ENCODE measurements around the gene VSNL1.
"Not testable (repeated sequence)": the region's sequence is repeated elsewhere in the genome, so short reads cannot be mapped to it uniquely, and the experiment has no call there.

Gene VSNL1

GRCh38 chr2:17543131-17543660 lies 2.7 kb downstream of the VSNL1 start:
- no peak for DNase-seq

GRCh38 chr2:17543848-17544247 lies 3.4 kb downstream of the VSNL1 start:
- DNase-seq, result peak; percentile 16

GRCh38 chr2:17544256-17544655 lies 3.8 kb downstream of the VSNL1 start:
- DNase-seq, result peak; percentile 10

GRCh38 chr2:17545680-17546613 lies 5.5 kb downstream of the VSNL1 start:
- no peak for DNase-seq

GRCh38 chr2:17547237-17547636 lies 6.7 kb downstream of the VSNL1 start:
- DNase-seq, result no peak

- DNase-seq, result no peak
These were observed 7.2 kb downstream of the VSNL1 start for GRCh38 chr2:17547737-17548136.

GRCh38 chr2:17550907-17551306 lies 10.4 kb downstream of the VSNL1 start:
- no peak for DNase-seq

- DNase-seq, result no peak
These were observed 14.7 kb downstream of the VSNL1 start for GRCh38 chr2:17555150-17555549.

GRCh38 chr2:17557596-17557995 lies 17.1 kb downstream of the VSNL1 start:
- DNase-seq, result peak; percentile 15

- peak; percentile 45 for DNase-seq
These were observed 17.6 kb downstream of the VSNL1 start for GRCh38 chr2:17558053-17558452.

- no peak for DNase-seq
These were observed 18.4 kb downstream of the VSNL1 start for GRCh38 chr2:17558878-17559277.

- DNase-seq, result not testable (repeated sequence)
These were observed 25.2 kb downstream of the VSNL1 start for GRCh38 chr2:17565726-17566125.

- DNase-seq, result no peak
These were observed 31.2 kb downstream of the VSNL1 start for GRCh38 chr2:17571681-17572080.

- peak; percentile 9 for DNase-seq
These were observed 32.7 kb downstream of the VSNL1 start for GRCh38 chr2:17573085-17573803.

GRCh38 chr2:17573804-17574175 lies 33.3 kb downstream of the VSNL1 start:
- no peak for DNase-seq

GRCh38 chr2:17574406-17575073 lies 34.0 kb downstream of the VSNL1 start:
- DNase-seq, result no peak

GRCh38 chr2:17576802-17577201 lies 36.3 kb downstream of the VSNL1 start:
- DNase-seq, result no peak

GRCh38 chr2:17578466-17578928 lies 38.0 kb downstream of the VSNL1 start:
- DNase-seq, result no peak

- no peak for DNase-seq
These were observed 39.3 kb downstream of the VSNL1 start for GRCh38 chr2:17579605-17580318.

GRCh38 chr2:17580319-17580715 lies 39.8 kb downstream of the VSNL1 start:
- no peak for DNase-seq

GRCh38 chr2:17581831-17582230 lies 41.3 kb downstream of the VSNL1 start:
- DNase-seq, result no peak

GRCh38 chr2:17583166-17583565 lies 42.7 kb downstream of the VSNL1 start:
- DNase-seq, result peak; percentile 54

Measured in NCI-H226 (cell line).